Activated CD4-positive, alpha-beta T cell treated with anti-CD3 and anti-CD28 coated beads for 4 hours (primary cell): ENCODE data around the gene LMX1B.

ENCODE experiments used
- DNase-seq, 2 donors: peaks; one replicate each; pipeline ENCODE4 v3.0.0-alpha.2; 2020

LMX1B gene

DNA sequence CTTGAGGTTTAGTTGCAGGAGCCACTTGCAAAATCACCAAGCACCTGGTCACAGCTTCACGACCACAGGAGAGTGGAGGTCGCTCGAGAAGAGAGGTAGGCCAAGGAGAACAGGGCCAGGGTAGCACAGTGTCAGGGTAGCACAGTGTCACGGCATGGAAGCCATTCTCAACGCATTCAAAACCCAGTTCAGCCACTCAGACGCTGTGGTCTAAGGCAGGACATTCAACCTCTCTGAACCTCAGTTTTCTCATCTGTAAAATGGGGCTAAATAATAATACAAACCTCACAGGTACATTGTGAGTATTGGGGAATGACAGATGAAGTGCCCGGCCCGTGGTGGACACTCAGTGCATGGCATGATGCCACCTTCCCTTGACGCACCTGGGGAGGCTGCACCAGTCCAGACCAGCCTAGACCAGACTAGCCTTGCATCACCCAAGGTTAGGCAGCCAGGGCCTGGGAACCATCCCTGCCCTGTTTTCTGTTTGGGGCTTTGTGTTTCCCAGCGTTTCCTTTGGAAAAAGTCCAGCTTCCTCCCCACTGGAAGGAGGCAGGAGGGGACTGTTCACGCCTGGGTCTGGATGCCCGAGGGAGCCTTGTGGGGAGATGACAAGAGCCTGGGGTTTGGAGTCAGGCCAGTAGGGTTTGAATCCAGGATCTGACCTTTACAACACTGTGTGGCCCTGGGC lies 7.8 kb upstream of the LMX1B start:
- DNase-seq, result no peak

DNA sequence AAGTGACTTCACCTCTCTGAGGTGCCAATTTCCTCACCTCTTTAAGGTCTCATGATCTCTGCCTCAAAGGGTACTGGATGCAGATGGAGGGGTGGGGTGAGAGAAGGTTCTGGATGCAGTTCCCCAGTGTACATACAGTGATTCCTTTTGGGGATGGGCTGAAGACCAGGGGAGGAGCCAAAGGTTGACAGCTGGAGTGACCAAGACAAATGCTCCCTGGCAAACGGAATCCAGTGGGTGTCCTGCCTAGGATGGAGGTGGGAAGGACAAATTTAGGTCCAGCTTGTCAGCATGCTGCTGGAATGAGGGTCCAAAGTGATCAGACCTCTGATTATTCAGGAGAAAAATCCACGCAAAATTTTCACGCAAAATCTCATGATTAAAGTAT lies 7.3 kb upstream of the LMX1B start:
- no peak for DNase-seq

DNA sequence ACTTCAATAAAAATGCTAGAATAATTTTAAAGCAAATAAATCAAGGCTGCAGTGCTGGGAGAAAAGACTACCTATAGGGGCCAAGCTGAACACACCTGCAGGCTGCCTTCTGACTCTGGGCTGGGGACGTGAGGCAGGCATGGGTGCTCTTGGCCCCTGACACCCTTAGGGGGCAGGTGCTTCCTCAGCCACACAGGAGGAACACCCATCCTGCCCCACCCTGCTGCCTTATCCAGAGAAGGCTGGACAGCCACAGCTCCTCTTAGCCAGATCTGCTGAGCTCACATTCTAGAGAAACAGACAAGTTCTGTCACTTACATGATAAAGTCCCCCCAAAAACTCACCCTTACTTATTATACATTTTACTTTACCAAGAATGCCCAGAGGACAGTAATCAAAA lies 6.6 kb upstream of the LMX1B start:
- DNase-seq, result no peak

DNA sequence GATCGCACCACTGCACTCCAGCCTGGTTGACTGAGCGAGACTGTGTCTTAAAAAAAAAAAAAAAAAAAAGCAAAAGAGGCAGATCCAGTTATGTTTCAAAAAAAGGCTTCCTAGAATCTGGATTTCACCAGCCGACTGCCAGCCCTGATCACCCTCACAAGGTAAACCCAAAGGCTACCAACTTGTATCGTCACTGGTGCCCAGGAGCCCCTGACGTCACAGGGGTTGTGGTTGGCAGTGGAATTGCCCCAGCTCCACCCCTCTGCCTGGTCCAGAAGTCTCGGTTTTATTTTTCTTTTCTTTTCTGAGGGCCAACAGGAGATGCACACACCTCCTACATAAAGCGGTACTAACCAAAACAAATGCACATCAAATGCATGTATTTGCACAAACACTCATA lies 6.0 kb upstream of the LMX1B start:
- DNase-seq, result no peak

DNA sequence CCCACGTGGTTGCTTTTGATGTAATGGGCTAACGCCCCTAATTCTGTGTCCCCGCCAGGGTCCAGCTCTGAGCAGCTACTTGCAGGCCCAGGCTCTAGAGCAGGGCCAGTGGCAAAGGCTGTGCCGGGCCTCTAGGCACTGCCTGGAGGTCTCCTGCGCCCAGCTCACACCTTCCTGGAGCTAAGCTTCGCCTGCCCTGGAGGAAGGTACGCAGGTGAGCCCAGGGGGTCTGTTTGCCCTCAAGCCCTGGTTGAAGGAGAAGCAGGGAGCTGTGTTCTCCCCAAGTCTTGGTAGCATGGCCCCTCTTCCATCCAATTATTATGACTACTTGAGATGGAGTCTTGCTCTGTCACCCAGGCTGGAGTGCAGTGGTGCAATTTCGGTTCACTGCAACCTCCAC lies 5.2 kb upstream of the LMX1B start:
- DNase-seq, result no peak

DNA sequence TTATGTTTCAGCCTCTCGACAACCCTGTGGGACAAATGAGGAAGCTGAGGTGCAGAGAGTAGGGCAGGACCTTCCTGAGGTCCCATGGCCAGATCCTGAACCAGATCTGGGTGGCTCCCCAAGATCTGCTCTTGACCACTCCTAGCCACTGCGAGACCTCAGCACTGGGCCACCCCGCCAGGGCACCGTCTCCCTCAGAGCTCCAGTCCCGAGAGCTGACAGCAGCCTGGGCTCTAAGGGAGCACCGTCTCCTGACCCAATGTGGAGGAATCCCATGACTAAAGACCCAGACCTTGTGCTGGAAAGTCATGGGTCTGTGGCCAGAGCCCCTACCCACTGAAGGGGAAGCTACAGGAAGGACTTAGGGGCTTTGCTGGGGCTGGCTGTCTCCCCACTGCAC lies 4.5 kb upstream of the LMX1B start:
- DNase-seq, result no peak

DNA sequence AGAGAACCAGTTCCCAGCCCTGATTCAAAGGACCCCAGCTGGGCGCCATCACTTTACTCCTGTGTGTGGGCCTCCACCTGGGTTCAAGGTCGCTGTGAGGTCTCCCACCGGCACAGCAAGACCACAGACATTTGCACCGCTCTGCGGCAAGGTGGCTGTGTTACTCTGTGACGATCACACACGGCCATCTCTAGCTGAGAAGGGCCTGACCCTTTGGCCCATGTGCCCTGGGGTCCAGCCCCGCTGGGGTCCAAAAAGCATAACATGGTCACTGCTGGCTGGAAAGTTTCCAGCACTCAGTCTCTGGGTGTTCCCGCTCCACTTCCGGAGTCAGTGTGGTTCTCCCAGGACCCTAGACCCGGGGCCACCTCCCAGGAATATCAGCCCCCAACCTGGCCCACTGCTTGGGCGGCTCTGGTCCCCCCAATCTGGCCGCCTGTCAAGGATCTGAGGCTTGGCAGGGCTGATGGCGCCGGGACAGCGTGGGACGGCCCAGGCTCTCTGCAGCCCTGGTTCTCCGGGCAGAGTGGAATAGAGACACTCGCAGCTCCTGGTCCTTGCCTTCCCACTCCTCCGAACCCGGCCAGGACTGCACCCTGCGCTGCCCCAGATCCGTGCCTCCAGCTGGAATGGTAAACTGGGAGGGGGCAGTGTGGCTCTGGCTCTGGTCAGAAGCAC lies 3.9 kb upstream of the LMX1B start:
- no peak for DNase-seq

DNA sequence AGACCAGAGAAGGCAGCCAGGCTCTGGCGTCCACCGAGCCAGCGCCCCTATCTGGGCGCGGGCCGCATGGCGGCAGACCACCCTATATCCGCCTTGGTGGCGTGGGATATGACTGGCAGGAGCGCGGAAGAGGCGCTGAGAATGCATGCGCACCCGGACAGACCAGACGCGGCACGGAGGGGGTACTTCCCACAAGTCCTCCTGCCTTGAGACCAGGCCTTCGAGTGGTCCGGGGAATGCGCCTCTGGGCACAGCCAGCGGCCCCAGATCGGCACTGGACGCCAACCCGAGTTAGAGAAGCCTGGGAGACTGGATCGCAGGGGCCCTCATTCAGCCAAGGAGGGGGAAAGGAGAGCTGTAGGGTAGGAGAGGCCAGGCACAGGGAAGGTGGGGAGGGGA lies 2.5 kb upstream of the LMX1B start:
- DNase-seq, result no peak

DNA sequence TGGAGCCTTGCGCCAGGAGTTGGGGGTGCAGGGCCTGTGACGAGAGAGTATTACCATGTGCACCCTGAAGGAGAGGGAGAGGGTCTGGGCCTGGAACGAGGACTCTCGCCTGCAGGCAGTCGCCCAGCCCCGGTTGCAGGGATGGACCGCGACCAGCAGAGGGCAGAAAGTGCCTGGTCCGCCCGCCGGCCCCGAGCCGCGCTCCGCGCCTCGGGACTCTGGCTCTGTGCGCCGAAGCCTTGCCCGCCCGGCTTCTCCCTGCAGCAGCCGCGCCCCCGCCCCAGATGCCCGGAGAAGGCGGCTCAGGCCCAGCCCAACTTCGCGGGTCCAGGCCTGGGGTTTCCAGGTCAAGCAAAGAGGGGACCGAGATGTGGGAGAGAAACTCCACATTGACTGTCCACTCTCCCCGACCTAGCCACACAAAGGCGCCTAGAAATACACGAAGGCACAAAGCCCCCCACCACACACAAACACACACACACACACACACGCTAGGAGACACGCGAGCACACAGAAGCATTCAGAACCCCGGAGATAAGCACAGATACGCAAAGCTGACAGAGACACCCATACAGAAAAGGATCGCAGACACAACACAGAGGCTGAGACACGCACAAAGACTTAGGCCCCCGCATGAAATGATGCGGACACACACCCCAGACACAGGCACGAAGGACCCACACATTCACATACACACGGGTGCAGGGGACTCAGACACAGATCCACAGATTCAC lies 2.0 kb upstream of the LMX1B start:
- peak; percentile 57 to 67 for DNase-seq

DNA sequence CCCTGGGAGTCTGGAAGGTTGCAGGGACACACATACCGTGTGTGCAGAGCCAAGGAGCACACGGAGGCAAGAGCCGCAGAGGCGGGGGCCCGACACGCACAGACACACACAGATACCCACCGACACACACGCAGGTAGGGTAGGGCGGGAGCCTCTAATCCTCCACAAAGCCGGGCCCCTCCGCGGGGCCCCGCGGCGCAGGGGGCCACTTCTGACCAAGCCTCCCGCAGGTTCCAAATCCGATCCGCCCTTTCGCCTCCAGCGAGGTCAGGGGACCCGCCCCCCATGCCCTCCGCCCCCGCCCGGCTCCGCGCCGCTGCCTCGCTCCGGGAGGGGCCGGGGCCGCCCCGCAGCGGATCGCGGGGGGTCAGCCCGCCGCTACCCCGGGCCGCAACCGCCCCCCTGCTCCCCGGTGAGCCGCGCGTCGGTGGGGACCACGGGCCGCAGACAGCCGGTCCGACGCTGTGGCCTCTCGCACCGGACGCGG lies 1.4 kb upstream of the LMX1B start:
- DNase-seq, result no peak

DNA sequence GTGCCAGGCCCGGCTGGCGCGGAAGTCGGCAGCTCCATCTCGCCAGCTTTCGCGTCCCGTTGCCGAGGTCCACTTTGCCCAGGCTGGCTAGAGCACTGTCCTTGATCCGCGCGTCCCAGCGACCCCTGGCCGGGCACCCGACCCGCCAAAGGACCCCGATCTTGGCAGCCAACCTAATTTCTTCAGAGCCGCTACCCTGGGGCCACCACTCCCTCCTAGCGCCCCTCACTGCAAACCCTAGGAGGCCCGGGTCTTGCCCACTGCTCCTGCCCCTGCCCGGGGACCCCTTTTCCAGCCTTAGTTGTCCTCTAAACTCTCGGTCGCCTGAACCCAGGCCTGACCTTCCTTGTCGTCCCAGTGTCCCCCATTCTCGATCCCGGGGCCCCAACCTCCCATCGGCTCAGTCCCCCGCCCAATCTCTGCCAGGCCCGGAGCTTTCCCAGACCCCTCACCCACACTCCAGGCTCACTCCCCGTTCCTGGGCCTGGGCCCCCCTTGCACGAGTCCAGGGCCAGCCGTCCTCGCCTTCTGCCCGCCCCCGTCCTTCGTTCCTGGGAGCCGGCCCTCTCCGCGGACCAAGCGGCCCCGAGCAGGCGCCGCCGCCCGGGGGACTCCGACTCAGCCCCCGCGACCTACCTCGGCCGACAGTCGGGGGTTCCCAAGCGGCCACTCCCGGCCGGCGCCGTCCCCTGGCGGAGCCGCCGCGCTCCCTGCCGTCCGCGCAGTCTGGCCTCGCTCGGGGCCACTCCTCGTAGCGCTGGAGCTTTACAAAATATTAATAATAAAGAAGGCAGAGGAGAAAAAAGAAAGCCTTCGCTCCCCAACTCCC lies 701 bp upstream of the LMX1B start:
- no peak for DNase-seq

DNA sequence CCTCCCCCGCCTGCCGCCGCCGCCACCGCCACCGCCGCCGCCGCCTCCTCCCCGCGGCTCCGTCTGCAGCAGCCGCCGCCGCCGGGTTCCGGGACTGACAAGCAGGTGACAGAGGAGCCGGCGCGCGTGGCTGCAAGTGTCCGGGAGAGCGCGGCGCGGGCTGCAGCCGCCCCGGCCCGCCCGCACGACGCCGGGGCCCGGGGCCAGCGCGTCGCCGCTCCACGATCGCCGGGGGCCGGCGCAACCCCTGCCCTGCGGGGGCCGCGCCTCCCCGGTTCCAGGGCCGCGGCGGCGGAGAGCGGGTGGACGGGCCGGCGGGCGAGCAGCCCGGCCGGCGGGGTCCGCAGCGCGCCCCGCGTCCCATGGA lies 343 bp downstream of the LMX1B start:
- no peak for DNase-seq

DNA sequence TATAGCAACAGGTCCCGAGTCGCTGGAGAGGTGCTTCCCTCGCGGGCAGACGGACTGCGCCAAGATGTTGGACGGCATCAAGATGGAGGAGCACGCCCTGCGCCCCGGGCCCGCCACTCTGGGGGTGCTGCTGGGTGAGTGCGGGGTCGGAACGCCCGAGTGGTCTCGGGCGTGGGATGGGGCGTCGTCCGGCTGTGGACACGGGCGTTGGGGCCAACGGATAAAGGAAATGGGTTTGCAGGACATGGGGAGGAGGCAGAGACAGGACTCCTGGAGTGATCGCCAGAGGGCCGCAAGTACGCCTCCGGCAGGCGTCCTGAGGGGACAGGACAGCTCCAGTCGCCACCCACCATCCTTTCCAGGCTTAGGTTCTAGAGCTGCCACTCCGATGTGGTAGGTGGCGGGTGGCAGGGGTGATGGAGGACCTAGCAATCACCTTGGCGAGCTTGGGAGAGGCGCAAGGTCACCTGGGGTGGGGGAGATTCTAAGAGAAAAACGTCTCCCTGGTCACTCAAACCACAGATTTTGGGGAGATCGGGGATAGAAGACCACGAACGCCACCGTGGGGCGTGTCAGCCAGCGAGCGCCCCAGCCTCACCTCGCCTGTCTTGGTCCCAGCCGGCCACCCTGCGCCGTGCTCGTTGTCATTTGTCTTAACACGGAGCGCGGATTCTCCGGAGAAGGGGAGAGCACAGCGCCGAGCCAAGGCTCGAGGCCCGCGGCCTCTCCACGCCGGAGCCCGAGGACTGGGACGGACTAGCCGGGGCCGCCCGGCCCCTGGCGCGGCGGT lies 922 bp downstream of the LMX1B start:
- DNase-seq, result no peak

DNA sequence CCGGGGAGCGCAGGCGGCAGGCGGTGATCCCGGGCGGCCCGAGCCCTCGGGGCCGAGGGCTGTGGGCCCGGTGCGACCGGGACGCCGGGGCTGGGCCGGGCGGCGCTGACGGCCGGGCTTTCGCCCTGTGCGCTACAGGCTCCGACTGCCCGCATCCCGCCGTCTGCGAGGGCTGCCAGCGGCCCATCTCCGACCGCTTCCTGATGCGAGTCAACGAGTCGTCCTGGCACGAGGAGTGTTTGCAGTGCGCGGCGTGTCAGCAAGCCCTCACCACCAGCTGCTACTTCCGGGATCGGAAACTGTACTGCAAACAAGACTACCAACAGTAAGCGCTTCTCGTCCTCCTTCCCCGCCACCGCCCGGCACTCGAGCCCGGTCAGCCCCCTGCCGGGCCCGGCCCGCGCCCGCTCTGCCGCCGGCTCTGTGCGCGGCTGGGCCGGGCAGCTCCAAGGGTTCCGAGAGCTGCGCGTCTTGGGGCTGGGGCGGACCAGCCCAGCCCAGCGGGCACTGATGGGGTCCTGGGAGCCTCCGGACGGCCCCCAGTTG lies 1.6 kb downstream of the LMX1B start:
- no peak for DNase-seq

DNA sequence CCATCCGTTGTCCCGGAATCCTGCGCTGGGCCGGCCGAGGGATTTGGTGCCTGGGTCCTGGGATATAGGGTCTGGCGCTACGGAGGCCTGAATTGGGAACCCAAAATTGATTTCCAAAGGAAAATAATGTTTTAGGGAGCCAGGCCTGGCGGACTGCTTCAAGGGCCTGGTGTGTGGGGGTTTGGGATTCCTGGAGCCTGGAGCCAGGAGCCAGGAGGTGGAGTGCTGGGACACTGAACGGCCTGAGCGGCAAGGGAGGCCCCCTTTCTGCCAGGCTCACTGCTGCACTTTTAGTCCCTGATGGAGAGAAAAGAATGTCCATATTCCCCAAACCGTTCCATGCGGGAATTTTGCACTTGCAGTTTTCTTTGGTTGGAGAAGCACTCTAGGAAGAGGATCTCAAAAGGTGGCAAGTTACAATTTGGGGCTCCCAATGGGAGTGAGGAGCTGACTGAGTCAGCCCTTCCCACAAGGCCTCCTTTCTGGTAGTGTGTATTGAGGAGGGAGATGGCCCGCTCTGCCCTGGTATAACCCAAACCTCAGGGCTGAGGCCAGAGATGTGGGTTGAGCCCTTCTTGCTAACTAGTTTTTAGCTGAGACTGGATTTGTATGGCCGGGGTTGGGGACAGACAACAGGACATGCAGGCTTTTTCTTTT lies 2.2 kb downstream of the LMX1B start:
- DNase-seq, result no peak

DNA sequence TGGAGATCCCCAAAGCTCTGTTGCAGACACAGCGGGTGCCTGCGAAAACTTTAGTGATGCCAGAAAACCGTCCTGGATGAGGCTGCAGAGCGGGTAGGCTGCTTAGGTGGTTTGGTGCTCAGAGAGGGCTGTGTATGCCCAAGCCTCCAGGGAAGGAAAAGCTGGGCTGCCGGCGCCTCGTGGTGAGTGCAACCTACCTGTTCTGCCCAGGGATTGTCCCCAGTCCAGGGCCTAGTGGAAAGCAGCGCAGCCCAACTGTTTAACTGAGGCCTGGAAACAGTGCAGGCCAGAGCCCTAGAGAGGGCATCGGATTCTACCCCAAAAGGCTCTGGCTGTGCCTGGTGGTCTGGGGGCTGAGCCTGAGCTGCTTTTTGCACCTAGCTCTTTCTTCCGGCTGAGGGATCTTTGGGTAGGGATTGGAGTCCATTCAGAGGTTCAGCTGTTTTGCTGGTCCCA lies 2.8 kb downstream of the LMX1B start:
- no peak for DNase-seq

DNA sequence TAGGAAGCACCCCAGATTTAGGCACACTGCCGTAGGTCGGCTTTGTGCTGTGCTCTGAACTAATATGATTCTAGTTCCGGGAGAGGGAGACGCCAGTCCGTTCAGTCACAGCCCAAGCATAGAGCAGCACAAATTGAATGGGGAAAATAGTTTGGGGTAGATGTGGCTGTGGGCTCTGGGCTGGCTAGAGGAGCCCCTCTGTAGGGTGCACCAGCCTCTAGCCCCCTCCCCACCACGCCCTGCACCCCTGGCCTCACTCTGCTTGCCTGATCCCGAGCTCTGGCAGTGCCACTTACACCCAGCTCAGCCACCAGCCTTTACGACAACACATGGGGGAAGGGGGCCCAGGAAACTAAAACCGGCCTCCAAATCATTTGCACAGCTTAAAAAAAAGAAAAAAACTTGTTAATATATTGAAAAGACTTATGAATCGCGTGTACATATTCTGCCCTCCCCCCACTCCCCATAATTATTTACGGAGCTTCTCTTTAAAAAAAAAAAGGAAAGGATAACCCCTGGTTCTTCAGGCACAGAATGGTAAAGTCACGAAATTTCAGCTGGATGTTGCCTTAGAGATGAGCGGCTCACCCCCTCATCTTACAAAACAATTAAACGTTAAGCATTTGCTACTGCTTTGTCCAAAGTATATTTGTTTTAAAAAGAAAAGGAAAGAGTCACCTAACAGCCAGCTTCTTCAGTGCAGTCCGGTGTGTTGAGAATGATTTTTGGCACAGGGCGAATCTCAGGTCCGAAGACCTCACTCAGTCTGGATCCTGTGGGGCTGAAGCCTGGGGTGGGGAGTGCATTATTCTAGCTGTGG lies 3.5 kb downstream of the LMX1B start:
- DNase-seq, result no peak

DNA sequence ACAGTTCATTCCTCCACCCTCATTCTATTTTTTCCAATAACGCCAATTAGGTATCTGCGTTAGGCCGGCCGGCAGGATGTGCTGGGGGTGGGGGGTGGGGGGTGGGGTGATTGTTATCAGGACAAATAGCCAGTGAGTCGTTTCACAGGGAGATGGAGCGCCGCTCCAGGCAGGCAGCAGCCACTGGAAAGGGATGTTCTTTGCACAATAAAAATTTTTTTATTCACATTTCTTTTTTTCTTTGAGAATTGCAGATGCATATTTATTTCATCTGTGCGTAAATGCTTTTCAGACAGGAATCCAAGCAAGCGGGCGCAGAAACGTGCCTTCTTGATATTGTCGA lies 4.1 kb downstream of the LMX1B start:
- DNase-seq, result no peak

DNA sequence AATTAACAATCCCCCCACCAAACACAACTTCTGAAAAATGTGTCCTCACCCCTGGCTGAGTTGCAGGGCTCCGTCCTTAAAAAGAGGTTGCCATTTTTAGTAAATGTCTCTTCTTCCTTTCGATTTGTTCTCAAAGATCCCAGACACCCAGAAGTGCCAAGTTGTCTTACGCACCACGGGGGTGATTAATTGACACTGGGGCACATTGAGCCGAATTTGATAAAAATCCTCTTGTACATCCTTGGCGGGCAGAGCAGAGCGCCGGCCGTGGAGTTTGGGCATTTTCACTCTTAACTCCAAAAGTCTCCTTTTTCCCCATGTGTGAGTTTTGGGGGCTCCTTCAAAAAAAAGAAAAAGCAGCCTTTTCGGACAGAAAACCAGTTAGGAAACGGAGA lies 4.5 kb downstream of the LMX1B start:
- DNase-seq, result no peak

DNA sequence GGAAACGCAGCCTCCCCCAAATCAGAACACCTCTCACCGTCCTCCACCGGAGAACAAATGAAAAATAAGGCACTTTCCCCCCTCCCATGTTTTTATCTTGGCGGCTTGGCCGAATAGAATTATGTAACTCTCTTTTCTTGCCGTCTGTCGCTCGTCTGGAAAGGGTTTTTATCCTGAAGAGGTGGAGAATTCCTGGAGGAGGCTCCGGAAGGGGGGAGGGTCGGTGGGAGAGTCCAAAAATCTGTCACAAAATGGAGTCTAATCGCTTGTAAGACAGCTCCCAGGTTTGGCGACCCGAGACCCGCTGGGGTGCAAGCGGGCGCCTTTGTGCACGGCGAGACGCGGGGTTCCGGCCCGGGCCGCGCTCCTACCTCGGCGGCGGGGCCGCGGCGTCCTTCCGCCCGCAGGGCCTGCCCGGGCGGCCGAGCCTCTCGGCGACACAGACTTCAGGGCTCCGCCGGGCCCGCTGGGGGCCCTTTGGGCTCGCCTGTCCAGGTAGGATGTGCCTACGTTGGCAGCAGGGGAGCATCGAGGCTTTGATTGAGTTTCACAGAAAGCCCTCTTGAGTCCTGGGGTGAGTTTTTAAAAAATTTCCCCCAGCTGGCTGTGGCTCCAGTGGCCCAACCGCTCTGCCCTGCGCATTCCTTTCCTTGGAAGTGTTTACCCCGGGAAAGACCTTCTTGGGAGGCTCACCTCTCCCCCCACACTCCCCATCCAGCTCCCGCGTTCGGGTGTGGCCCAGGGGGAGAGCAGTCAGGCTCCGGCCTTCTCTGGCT lies 5.0 kb downstream of the LMX1B start:
- DNase-seq, result no peak
